ENCODE results near the gene YJU2. TPM values are rescaled to one million over a fixed set of nuclear protein-coding genes. Genes with fewer than 3 reads are reported as not detected.
"Not testable (repeated sequence)": the region's sequence is repeated elsewhere in the genome, so short reads cannot be mapped to it uniquely, and the experiment has no call there.

Gene YJU2
- total RNA-seq, 1 donor from 2014 or later: 15.4 TPM

DNA sequence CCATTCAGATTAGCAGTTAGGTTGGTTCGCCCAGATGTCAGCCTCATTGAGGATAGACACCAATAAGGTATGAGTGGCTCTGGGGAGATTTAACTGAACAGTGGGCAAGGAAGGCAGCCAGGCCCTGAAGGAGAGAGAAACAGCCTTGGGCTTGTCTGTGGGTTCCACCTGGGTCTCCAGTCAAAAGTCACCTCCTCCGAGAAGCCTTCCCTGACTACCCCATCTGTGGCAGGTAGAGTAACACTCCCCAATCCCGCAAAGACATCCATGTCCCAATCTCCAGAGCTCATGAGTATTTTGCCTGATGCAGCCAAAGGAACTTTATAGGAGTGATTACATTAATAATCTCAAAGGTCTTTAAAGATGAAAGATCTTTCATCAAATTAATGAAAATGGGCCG, 8.0 kb upstream of the YJU2 start:
- H3K9me3 Mint-ChIP-seq (ENCODE audit: unreplicated experiment): no peaks in the 10 kb centered on the region
- TF ChIP-seq CTCF (IDR thresholded peaks at IDR 0.05; ENCODE audit: unreplicated experiment): no peak
- H3K27ac Mint-ChIP-seq (ENCODE audit: unreplicated experiment): no peak overlapping the region
- H3K4me1 Mint-ChIP-seq (ENCODE audit: unreplicated experiment): peaks cover 2% of the 10 kb centered on the region
- no peak overlapping the region for H3K4me3 Mint-ChIP-seq (ENCODE audit: unreplicated experiment)
- no peak for DNase-seq (ENCODE audit: low spot score)
- peaks cover 5% of the 10 kb centered on the region for H3K36me3 Mint-ChIP-seq (ENCODE audit: low read depth, unreplicated experiment)
- H3K27me3 Mint-ChIP-seq (ENCODE audit: unreplicated experiment): peaks cover 2% of the 10 kb centered on the region

- H3K4me3 Mint-ChIP-seq (ENCODE audit: unreplicated experiment): no peak overlapping the region
- TF ChIP-seq CTCF (IDR thresholded peaks at IDR 0.05; ENCODE audit: unreplicated experiment): no peak
- peaks cover 7% of the 10 kb centered on the region for H3K4me1 Mint-ChIP-seq (ENCODE audit: unreplicated experiment)
- peaks cover 2% of the 10 kb centered on the region for H3K27me3 Mint-ChIP-seq (ENCODE audit: unreplicated experiment)
- H3K27ac Mint-ChIP-seq (ENCODE audit: unreplicated experiment): no peak overlapping the region
- no peaks in the 10 kb centered on the region for H3K9me3 Mint-ChIP-seq (ENCODE audit: unreplicated experiment)
- no peak for DNase-seq (ENCODE audit: low spot score)
- H3K36me3 Mint-ChIP-seq (ENCODE audit: low read depth, unreplicated experiment): peaks cover 11% of the 10 kb centered on the region
These were observed 5.0 kb upstream of the YJU2 start for GRCh38 chr19:4241824-4242430.

GRCh38 chr19:4245938-4246337, 942 bp upstream of the YJU2 start:
- H3K27me3 Mint-ChIP-seq (ENCODE audit: unreplicated experiment); H3K27ac Mint-ChIP-seq (ENCODE audit: unreplicated experiment); H3K4me1 Mint-ChIP-seq (ENCODE audit: unreplicated experiment); H3K4me3 Mint-ChIP-seq (ENCODE audit: unreplicated experiment); H3K9me3 Mint-ChIP-seq (ENCODE audit: unreplicated experiment); DNase-seq (ENCODE audit: low spot score): not testable (repeated sequence)
- H3K36me3 Mint-ChIP-seq (ENCODE audit: low read depth, unreplicated experiment): peaks cover 35% of the 10 kb centered on the region

GRCh38 chr19:4256563-4256962, 9.7 kb downstream of the YJU2 start:
- no peaks in the 10 kb centered on the region for H3K4me1 Mint-ChIP-seq (ENCODE audit: unreplicated experiment)
- H3K9me3 Mint-ChIP-seq (ENCODE audit: unreplicated experiment): no peaks in the 10 kb centered on the region
- no peak for DNase-seq (ENCODE audit: low spot score)
- no peak overlapping the region for H3K27ac Mint-ChIP-seq (ENCODE audit: unreplicated experiment)
- peak overlapping the region; percentile 21 for H3K4me3 Mint-ChIP-seq (ENCODE audit: unreplicated experiment)
- peaks cover 2% of the 10 kb centered on the region for H3K27me3 Mint-ChIP-seq (ENCODE audit: unreplicated experiment)
- peak; percentile 25 for TF ChIP-seq CTCF (IDR thresholded peaks at IDR 0.05; ENCODE audit: unreplicated experiment)
- peaks cover 39% of the 10 kb centered on the region for H3K36me3 Mint-ChIP-seq (ENCODE audit: low read depth, unreplicated experiment)

GRCh38 chr19:4257025-4257424, 10.1 kb downstream of the YJU2 start:
- Mint-ChIP-seq H3K27me3 (ENCODE audit: unreplicated experiment) (peaks cover 2% of the 10 kb centered on the region), H3K4me1 (ENCODE audit: unreplicated experiment) (no peaks in the 10 kb centered on the region), H3K4me3 (ENCODE audit: unreplicated experiment) (peak overlapping the region; percentile 21), H3K9me3 (ENCODE audit: unreplicated experiment) (no peaks in the 10 kb centered on the region), H3K36me3 (ENCODE audit: low read depth, unreplicated experiment) (peaks cover 39% of the 10 kb centered on the region), H3K27ac (ENCODE audit: unreplicated experiment) (no peak overlapping the region)
- no peak for TF ChIP-seq CTCF (IDR thresholded peaks at IDR 0.05; ENCODE audit: unreplicated experiment)
- no peak for DNase-seq (ENCODE audit: low spot score)
